ENCODE measurements around the gene RAB8B.

Gene RAB8B

GRCh38 chr15:63241316-63241715 is 51.9 kb downstream of the RAB8B start:
- no peak overlapping the region for H3K14ac ChIP-seq (ENCODE audit: low read length)
- H2BK12ac ChIP-seq (ENCODE audit: low read length), result no peak overlapping the region
- peaks cover 5 to 41% of the 10 kb centered on the region in 2 donors for H3K9me3 ChIP-seq (replicated peaks in 1 of 2; ENCODE audit: control insufficient read depth in 2 of 2, insufficient read depth in 1 of 2, low read depth in 1 of 2, low read length in 2 of 2)
- H3K79me1 ChIP-seq (ENCODE audit: low read depth, low read length), result peaks cover 2% of the 10 kb centered on the region
- H2AFZ ChIP-seq (ENCODE audit: low read length), result no peak overlapping the region
- H3K36me3 ChIP-seq (replicated peaks in 1 of 2; ENCODE audit: control insufficient read depth in 2 of 2, insufficient read depth in 2 of 2, low read length in 2 of 2), result peaks cover 2 to 16% of the 10 kb centered on the region in 2 donors
- H3K4me3 ChIP-seq (ENCODE audit: low read length in 2 of 2), result no peak overlapping the region
- H3K4ac ChIP-seq (ENCODE audit: low read length), result no peak overlapping the region
- H2BK15ac ChIP-seq (ENCODE audit: low read length), result no peak overlapping the region
- H4K91ac ChIP-seq (ENCODE audit: low read depth, low read length, poor library complexity), result no peak overlapping the region
- H3K27ac ChIP-seq (replicated peaks; ENCODE audit: low read length), result no peak overlapping the region
- no peaks in the 10 kb centered on the region for H3K27me3 ChIP-seq (ENCODE audit: control insufficient read depth in 3 of 3, insufficient read depth in 3 of 3, low read depth in 1 of 3, low read length in 3 of 3)
- no peak overlapping the region for H2AK5ac ChIP-seq (ENCODE audit: low read depth, low read length)
- H3K23ac ChIP-seq (ENCODE audit: low read depth, low read length, poor library complexity), result no peak overlapping the region
- H2BK120ac ChIP-seq (ENCODE audit: low read depth, low read length), result no peak overlapping the region
- no peak overlapping the region for H3K4me2 ChIP-seq (ENCODE audit: insufficient read depth, low read length, poor library complexity, severe bottlenecking)
- H3K9ac ChIP-seq (ENCODE audit: low read depth, low read length, poor library complexity), result no peak overlapping the region
- no peak overlapping the region for H2BK5ac ChIP-seq (ENCODE audit: low read length)
- no peak overlapping the region for H3K18ac ChIP-seq (ENCODE audit: low read length)
- H4K8ac ChIP-seq (ENCODE audit: low read depth, low read length), result no peak overlapping the region
- peaks cover 4 to 5% of the 10 kb centered on the region in 2 donors for H3K4me1 ChIP-seq (ENCODE audit: control insufficient read depth in 2 of 2, insufficient read depth in 1 of 2, low read depth in 1 of 2, low read length in 2 of 2)
- no CpG with 5 or more reads among the region's 1 CpG for WGBS, 2 donors (ENCODE audit: extremely low coverage in 2 of 2, insufficient read length in 2 of 2, insufficient replicate concordance in 1 of 2)
- DNase-seq (ENCODE audit: low spot score), result no peak

- Histone ChIP-seq H3K27ac (replicated peaks; ENCODE audit: low read length) (no peak overlapping the region), H3K4me2 (ENCODE audit: insufficient read depth, low read length, poor library complexity, severe bottlenecking) (no peak overlapping the region), H2AK5ac (ENCODE audit: low read depth, low read length) (no peak overlapping the region), H3K18ac (ENCODE audit: low read length) (no peak overlapping the region), H2BK5ac (ENCODE audit: low read length) (no peak overlapping the region), H3K9me3 (replicated peaks in 1 of 2; ENCODE audit: control insufficient read depth in 2 of 2, insufficient read depth in 1 of 2, low read depth in 1 of 2, low read length in 2 of 2) (peaks cover 5 to 40% of the 10 kb centered on the region in 2 donors), H3K4me3 (ENCODE audit: low read length in 2 of 2) (no peak overlapping the region), H3K36me3 (replicated peaks in 1 of 2; ENCODE audit: control insufficient read depth in 2 of 2, insufficient read depth in 2 of 2, low read length in 2 of 2) (peaks cover 4 to 34% of the 10 kb centered on the region in 2 donors), H3K4ac (ENCODE audit: low read length) (no peak overlapping the region), H3K79me1 (ENCODE audit: low read depth, low read length) (peaks cover 2% of the 10 kb centered on the region), H2BK12ac (ENCODE audit: low read length) (no peak overlapping the region), H3K14ac (ENCODE audit: low read length) (no peak overlapping the region), H2BK15ac (ENCODE audit: low read length) (no peak overlapping the region), H4K8ac (ENCODE audit: low read depth, low read length) (no peak overlapping the region), H4K91ac (ENCODE audit: low read depth, low read length, poor library complexity) (no peak overlapping the region), H3K4me1 (ENCODE audit: control insufficient read depth in 2 of 2, insufficient read depth in 1 of 2, low read depth in 1 of 2, low read length in 2 of 2) (peaks cover 4 to 7% of the 10 kb centered on the region in 2 donors), H3K27me3 (ENCODE audit: control insufficient read depth in 3 of 3, insufficient read depth in 3 of 3, low read depth in 1 of 3, low read length in 3 of 3) (no peaks in the 10 kb centered on the region), H3K9ac (ENCODE audit: low read depth, low read length, poor library complexity) (no peak overlapping the region), H3K23ac (ENCODE audit: low read depth, low read length, poor library complexity) (no peak overlapping the region), H2AFZ (ENCODE audit: low read length) (no peak overlapping the region), H2BK120ac (ENCODE audit: low read depth, low read length) (no peak overlapping the region)
- no CpG with 5 or more reads among the region's 1 CpG for WGBS, 2 donors (ENCODE audit: extremely low coverage in 2 of 2, insufficient read length in 2 of 2, insufficient replicate concordance in 1 of 2)
- DNase-seq (ENCODE audit: low spot score), result no peak
Observed at GRCh38 chr15:63243101-63243500, 53.7 kb downstream of the RAB8B start.

DNA sequence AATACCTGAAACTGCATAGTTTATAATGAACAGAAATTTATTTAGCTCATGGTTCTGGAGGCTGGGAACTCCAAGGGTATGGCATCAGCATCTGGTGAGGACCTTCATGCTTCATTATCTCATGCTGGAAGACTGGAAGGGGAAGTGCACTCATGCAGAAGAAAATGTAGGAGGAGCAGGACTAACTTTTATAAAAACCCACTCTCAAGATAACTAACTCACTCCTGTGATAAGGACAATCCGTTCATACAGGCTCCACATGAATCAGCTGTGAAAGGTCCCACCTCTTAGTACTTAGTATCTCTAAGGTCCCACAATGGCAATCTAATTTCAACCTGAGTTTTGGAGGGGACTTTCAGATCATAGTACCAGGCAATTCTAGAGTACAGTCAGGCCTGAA is 54.4 kb downstream of the RAB8B start:
- no peak overlapping the region for H3K9ac ChIP-seq (ENCODE audit: low read depth, low read length, poor library complexity)
- H3K27me3 ChIP-seq (ENCODE audit: control insufficient read depth in 3 of 3, insufficient read depth in 3 of 3, low read depth in 1 of 3, low read length in 3 of 3), result no peaks in the 10 kb centered on the region
- H3K23ac ChIP-seq (ENCODE audit: low read depth, low read length, poor library complexity), result no peak overlapping the region
- no peak overlapping the region for H4K8ac ChIP-seq (ENCODE audit: low read depth, low read length)
- H2BK120ac ChIP-seq (ENCODE audit: low read depth, low read length), result no peak overlapping the region
- H3K4me2 ChIP-seq (ENCODE audit: insufficient read depth, low read length, poor library complexity, severe bottlenecking), result no peak overlapping the region
- peaks cover 5 to 38% of the 10 kb centered on the region in 2 donors for H3K9me3 ChIP-seq (replicated peaks in 1 of 2; ENCODE audit: control insufficient read depth in 2 of 2, insufficient read depth in 1 of 2, low read depth in 1 of 2, low read length in 2 of 2)
- H2BK12ac ChIP-seq (ENCODE audit: low read length), result no peak overlapping the region
- H2BK15ac ChIP-seq (ENCODE audit: low read length), result no peak overlapping the region
- H3K27ac ChIP-seq (replicated peaks; ENCODE audit: low read length), result peak overlapping the region; percentile 80
- no peak overlapping the region for H2AK5ac ChIP-seq (ENCODE audit: low read depth, low read length)
- H2BK5ac ChIP-seq (ENCODE audit: low read length), result no peak overlapping the region
- H3K18ac ChIP-seq (ENCODE audit: low read length), result no peak overlapping the region
- peaks cover 4 to 34% of the 10 kb centered on the region in 2 donors for H3K36me3 ChIP-seq (replicated peaks in 1 of 2; ENCODE audit: control insufficient read depth in 2 of 2, insufficient read depth in 2 of 2, low read length in 2 of 2)
- H3K4me3 ChIP-seq (ENCODE audit: low read length in 2 of 2), result no peak overlapping the region
- no peak overlapping the region for H3K14ac ChIP-seq (ENCODE audit: low read length)
- DNase-seq (ENCODE audit: low spot score), result no peak
- no CpG with 5 or more reads among the region's 1 CpG for WGBS, 2 donors (ENCODE audit: extremely low coverage in 2 of 2, insufficient read length in 2 of 2, insufficient replicate concordance in 1 of 2)
- H4K91ac ChIP-seq (ENCODE audit: low read depth, low read length, poor library complexity), result no peak overlapping the region
- H3K4ac ChIP-seq (ENCODE audit: low read length), result no peak overlapping the region
- peaks cover 4 to 7% of the 10 kb centered on the region in 2 donors for H3K4me1 ChIP-seq (ENCODE audit: control insufficient read depth in 2 of 2, insufficient read depth in 1 of 2, low read depth in 1 of 2, low read length in 2 of 2)
- no peak overlapping the region for H2AFZ ChIP-seq (ENCODE audit: low read length)
- H3K79me1 ChIP-seq (ENCODE audit: low read depth, low read length), result peaks cover 2% of the 10 kb centered on the region

DNA sequence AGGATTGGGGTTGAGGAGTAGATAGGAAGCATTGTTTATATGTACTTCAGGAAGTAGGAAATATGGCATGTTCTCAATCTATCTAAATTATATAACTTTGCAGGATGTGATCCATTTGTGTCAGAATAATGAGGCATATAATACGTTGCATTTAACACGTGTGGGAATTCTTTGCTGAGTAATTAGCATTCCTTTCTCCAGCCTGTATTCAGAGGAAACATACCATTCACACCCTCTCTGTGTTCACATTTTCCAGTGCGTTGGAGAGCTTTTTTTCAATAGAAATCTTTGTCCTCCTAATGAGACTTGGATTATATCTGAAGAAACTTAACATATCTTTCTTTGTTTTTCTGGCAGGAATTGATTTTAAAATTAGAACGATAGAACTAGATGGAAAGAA is 55.0 kb downstream of the RAB8B start:
- Histone ChIP-seq H3K4me3 (ENCODE audit: low read length in 2 of 2) (no peak overlapping the region), H3K18ac (ENCODE audit: low read length) (no peak overlapping the region), H4K91ac (ENCODE audit: low read depth, low read length, poor library complexity) (no peak overlapping the region), H3K27ac (replicated peaks; ENCODE audit: low read length) (peak overlapping the region; percentile 80), H3K27me3 (ENCODE audit: control insufficient read depth in 3 of 3, insufficient read depth in 3 of 3, low read depth in 1 of 3, low read length in 3 of 3) (no peaks in the 10 kb centered on the region), H2BK120ac (ENCODE audit: low read depth, low read length) (no peak overlapping the region), H3K36me3 (replicated peaks in 1 of 2; ENCODE audit: control insufficient read depth in 2 of 2, insufficient read depth in 2 of 2, low read length in 2 of 2) (peaks cover 4 to 41% of the 10 kb centered on the region in 2 donors), H2BK12ac (ENCODE audit: low read length) (no peak overlapping the region), H3K4me1 (ENCODE audit: control insufficient read depth in 2 of 2, insufficient read depth in 1 of 2, low read depth in 1 of 2, low read length in 2 of 2) (peaks cover 4 to 7% of the 10 kb centered on the region in 2 donors), H3K4me2 (ENCODE audit: insufficient read depth, low read length, poor library complexity, severe bottlenecking) (no peak overlapping the region), H3K14ac (ENCODE audit: low read length) (no peak overlapping the region), H2AFZ (ENCODE audit: low read length) (no peak overlapping the region), H3K9ac (ENCODE audit: low read depth, low read length, poor library complexity) (no peak overlapping the region), H2AK5ac (ENCODE audit: low read depth, low read length) (no peak overlapping the region), H3K23ac (ENCODE audit: low read depth, low read length, poor library complexity) (no peak overlapping the region), H4K8ac (ENCODE audit: low read depth, low read length) (no peak overlapping the region), H2BK15ac (ENCODE audit: low read length) (no peak overlapping the region), H2BK5ac (ENCODE audit: low read length) (no peak overlapping the region), H3K4ac (ENCODE audit: low read length) (no peak overlapping the region), H3K79me1 (ENCODE audit: low read depth, low read length) (peaks cover 2% of the 10 kb centered on the region), H3K9me3 (replicated peaks in 1 of 2; ENCODE audit: control insufficient read depth in 2 of 2, insufficient read depth in 1 of 2, low read depth in 1 of 2, low read length in 2 of 2) (peaks cover 5 to 37% of the 10 kb centered on the region in 2 donors)
- peak; percentile 31 for DNase-seq (ENCODE audit: low spot score)
- no CpG with 5 or more reads among the region's 4 CpGs for WGBS, 2 donors (ENCODE audit: extremely low coverage in 2 of 2, insufficient read length in 2 of 2, insufficient replicate concordance in 1 of 2)

All from neuronal stem cell (in vitro differentiated cells).